SU-DHL-6 (cell line): ENCODE results near the gene ALDH16A1.

Experiments used
- H2AFZ ChIP-seq: fragments of 200-600 bp; sonication (generic); 2 replicates; pipeline ENCODE4 v1.6.1; 2014; ENCODE audit warnings: low read depth, mild to moderate bottlenecking, moderate library complexity, mixed read lengths, antibody characterized with exemption, low read length; ENCODE audit not compliant: severe bottlenecking
- H3F3A ChIP-seq: fragments of 200-600 bp; shearing (Covaris generic); 2 replicates; pipeline ENCODE4 v1.6.0; 2016; ENCODE audit warnings: antibody characterized with exemption, mild to moderate bottlenecking; ENCODE audit not compliant: insufficient read depth
- H3K27ac ChIP-seq: fragments of 200-600 bp; sonication (generic); 2 replicates; pipeline ENCODE4 v1.5.1; 2016; ENCODE audit warnings: low read depth, mild to moderate bottlenecking, low read length, moderate library complexity, mixed read lengths
- H3K27me3 ChIP-seq: fragments of 200-600 bp; sonication (generic), shearing (Covaris generic); 2 replicates; pipeline ENCODE4 v1.6.0; 2014; ENCODE audit warnings: mild to moderate bottlenecking, low read length
- H3K36me3 ChIP-seq: fragments of 200-600 bp; sonication (generic); 2 replicates; pipeline ENCODE4 v1.6.1; 2014; ENCODE audit warnings: mild to moderate bottlenecking, low read length, mixed read lengths
- H3K4me2 ChIP-seq: fragments of 300-600, 200-600 bp; shearing (Covaris generic), sonication (generic); 2 replicates; pipeline ENCODE4 v1.6.0; 2014; ENCODE audit warnings: low read length, low read depth, mild to moderate bottlenecking; ENCODE audit not compliant: poor library complexity, severe bottlenecking
- H3K4me3 ChIP-seq: fragments of 200-600 bp; sonication (generic); 2 replicates; pipeline ENCODE4 v1.5.1; 2014; ENCODE audit warnings: antibody characterized with exemption, low read length, mild to moderate bottlenecking, mixed read lengths; ENCODE audit not compliant: insufficient read depth, poor library complexity, severe bottlenecking
- H3K79me2 ChIP-seq: fragments of 200-600 bp; sonication (generic); 2 replicates; pipeline ENCODE4 v1.6.1; 2014; ENCODE audit warnings: mild to moderate bottlenecking, low read length, moderate library complexity; ENCODE audit not compliant: insufficient read depth
- H3K9ac ChIP-seq: fragments of 200-600 bp; sonication (generic); 2 replicates; pipeline ENCODE4 v1.7.0; 2014; ENCODE audit warnings: mild to moderate bottlenecking, low read length
- H3K9me2 ChIP-seq: fragments of 200-600 bp; sonication (generic); replicated peaks from 2 replicates; pipeline ENCODE4 v1.6.1; 2014; ENCODE audit warnings: low read length; ENCODE audit not compliant: insufficient read depth
- H3K9me3 ChIP-seq: fragments of 200-600 bp; sonication (generic); 2 replicates; pipeline ENCODE4 v1.6.1; 2014; ENCODE audit warnings: low read length, mixed read lengths; ENCODE audit not compliant: insufficient read depth
- H4K20me1 ChIP-seq: fragments of 200-600 bp; sonication (generic); 2 replicates; pipeline ENCODE4 v1.6.1; 2014; ENCODE audit warnings: low read depth, mild to moderate bottlenecking, antibody characterized with exemption, low read length, moderate library complexity, mixed read lengths
- CTCF ChIP-seq: fragments of 200-600 bp; sonication (generic); IDR thresholded peaks from one replicate; pipeline ENCODE4 v1.5.1; 2017; ENCODE audit warnings: antibody characterized with exemption, mild to moderate bottlenecking, low read length, moderate library complexity; ENCODE audit not compliant: insufficient read depth, poor library complexity, severe bottlenecking
- EZH2phosphoT487 ChIP-seq: fragments of 200-600 bp; sonication (generic), shearing (Covaris generic); conservative IDR thresholded peaks from 2 replicates; pipeline ENCODE4 v1.6.1; 2018; ENCODE audit warnings: mild to moderate bottlenecking, antibody characterized with exemption, low read length, moderate library complexity, mixed read lengths

ALDH16A1 gene

GRCh38 chr19:49465371-49465770 lies 12.3 kb downstream of the ALDH16A1 start:
- H3K79me2 ChIP-seq: no peaks in the 10 kb centered on the region
- no peak overlapping the region for H3K9ac ChIP-seq
- peaks cover 7% of the 10 kb centered on the region; the same call in 1 of the 2 replicates for H3F3A ChIP-seq
- no peaks in the 10 kb centered on the region for H3K36me3 ChIP-seq
- no peak overlapping the region for H2AFZ ChIP-seq
- H3K27ac ChIP-seq: no peak overlapping the region
- H3K9me2 ChIP-seq: no peaks in the 10 kb centered on the region
- TF ChIP-seq EZH2phosphoT487 (no peak), CTCF (no peak)
- no peak overlapping the region for H3K4me2 ChIP-seq
- H3K9me3 ChIP-seq: no peaks in the 10 kb centered on the region
- H4K20me1 ChIP-seq: no peaks in the 10 kb centered on the region
- H3K27me3 ChIP-seq: no peaks in the 10 kb centered on the region
- no peak overlapping the region for H3K4me3 ChIP-seq

- no peak overlapping the region for H2AFZ ChIP-seq
- no peak overlapping the region for H3K4me3 ChIP-seq
- TF ChIP-seq EZH2phosphoT487: no peak
- no peak for TF ChIP-seq CTCF
- no peak overlapping the region for H3K27ac ChIP-seq
- no peak overlapping the region for H3K4me2 ChIP-seq
- H3K9me2 ChIP-seq: no peaks in the 10 kb centered on the region
- H3F3A ChIP-seq: peaks cover 13% of the 10 kb centered on the region; the same call in 1 of the 2 replicates
- no peaks in the 10 kb centered on the region for H4K20me1 ChIP-seq
- no peaks in the 10 kb centered on the region for H3K27me3 ChIP-seq
- no peaks in the 10 kb centered on the region for H3K79me2 ChIP-seq
- no peaks in the 10 kb centered on the region for H3K36me3 ChIP-seq
- no peaks in the 10 kb centered on the region for H3K9me3 ChIP-seq
- no peak overlapping the region for H3K9ac ChIP-seq
Observed at GRCh38 chr19:49468199-49468598, 15.2 kb downstream of the ALDH16A1 start.

- Histone ChIP-seq H3F3A (peaks cover 13% of the 10 kb centered on the region; the same call in 1 of the 2 replicates), H3K4me2 (no peak overlapping the region), H3K9me2 (no peaks in the 10 kb centered on the region), H3K36me3 (no peaks in the 10 kb centered on the region), H3K9me3 (no peaks in the 10 kb centered on the region), H3K9ac (no peak overlapping the region), H2AFZ (no peak overlapping the region), H3K79me2 (no peaks in the 10 kb centered on the region), H3K4me3 (no peak overlapping the region), H4K20me1 (no peaks in the 10 kb centered on the region), H3K27me3 (no peaks in the 10 kb centered on the region), H3K27ac (no peak overlapping the region; the same call in 1 of the 2 replicates)
- TF ChIP-seq EZH2phosphoT487 (no peak), CTCF (no peak)
Observed at GRCh38 chr19:49468746-49469447, 15.9 kb downstream of the ALDH16A1 start.
